ENCODE results near the gene WDR26.
"Not testable (repeated sequence)": the region's sequence is repeated elsewhere in the genome, so short reads cannot be mapped to it uniquely, and the experiment has no call there.

The WDR26 gene

DNA sequence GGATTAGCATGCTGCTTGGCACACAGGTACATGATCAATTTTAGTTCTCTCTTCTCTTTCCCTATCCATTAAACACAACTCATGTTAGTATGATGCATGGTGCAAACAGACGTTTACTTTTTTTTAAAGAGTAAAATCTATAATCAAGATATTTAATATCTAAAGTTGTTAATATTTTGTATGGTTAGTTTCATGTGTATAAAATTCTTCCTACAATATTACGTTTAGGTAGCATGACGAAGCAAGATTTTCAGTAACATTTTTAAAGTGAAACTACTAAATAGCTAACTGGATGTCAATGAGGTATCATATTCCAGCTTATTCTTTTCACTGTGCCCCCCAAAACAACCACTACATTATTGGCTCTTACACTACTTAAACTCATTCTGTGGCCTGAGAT, 41.3 kb downstream of the WDR26 start:
- peak; percentile 52 for DNase-seq (ENCODE audit: low spot score)

DNA sequence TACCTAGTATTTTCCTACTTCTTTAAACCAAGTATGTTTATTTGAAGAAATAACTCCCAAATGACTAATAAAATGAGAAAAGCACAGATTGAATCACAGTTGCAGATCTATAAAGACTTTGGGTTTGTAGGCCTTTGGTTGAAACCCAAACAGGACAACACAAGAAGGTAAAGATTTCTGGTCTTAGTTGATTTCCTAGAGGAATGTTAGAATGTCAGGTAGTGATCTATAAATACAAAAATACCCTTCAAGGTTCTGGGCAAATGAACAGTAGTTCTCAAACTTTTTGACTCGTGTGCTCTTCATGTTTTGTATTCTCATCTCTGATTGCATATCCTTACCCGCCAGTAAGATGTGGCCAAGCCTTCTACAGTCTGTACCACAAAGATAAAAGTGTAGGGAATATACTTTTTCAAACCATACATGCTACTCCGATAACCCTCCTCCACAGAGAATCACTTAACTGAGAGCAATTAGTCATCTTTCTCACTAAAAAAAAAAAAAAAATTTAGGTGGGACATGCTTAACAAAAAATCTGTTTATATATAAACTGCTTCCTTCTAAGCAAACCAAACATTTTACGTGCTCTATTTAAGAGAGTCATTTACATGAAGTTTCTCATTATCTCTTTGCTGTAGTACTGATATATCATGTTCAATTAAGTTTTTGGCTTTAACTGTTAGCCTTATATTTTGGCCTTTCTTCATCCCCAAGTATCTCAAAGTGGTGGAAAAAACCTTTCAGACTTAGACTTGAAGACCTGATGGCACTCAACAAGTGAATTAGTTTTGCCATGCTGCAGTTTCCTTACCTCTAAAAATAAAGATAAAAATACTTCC, 42.0 kb downstream of the WDR26 start:
- peak; percentile 70 for DNase-seq (ENCODE audit: low spot score)

DNA sequence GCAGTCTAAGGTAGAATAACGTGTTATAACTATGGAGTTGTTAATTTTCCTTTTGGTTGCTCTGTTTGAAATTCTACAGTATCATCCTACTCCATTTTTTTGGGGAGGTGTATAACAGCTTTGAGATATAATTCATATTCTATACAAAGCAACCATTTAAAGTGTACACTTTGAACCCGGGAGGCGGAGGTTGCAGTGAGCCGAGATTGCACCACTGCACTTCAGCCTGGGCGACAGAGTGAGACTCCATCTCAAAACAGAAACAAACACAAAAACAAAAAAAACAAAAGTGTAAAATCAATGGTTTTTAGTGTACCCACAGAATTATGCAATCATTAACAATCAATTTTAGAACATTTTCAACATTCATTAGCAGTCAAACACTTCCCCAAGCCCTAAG, 44.1 kb downstream of the WDR26 start:
- no peak for DNase-seq (ENCODE audit: low spot score)

DNA sequence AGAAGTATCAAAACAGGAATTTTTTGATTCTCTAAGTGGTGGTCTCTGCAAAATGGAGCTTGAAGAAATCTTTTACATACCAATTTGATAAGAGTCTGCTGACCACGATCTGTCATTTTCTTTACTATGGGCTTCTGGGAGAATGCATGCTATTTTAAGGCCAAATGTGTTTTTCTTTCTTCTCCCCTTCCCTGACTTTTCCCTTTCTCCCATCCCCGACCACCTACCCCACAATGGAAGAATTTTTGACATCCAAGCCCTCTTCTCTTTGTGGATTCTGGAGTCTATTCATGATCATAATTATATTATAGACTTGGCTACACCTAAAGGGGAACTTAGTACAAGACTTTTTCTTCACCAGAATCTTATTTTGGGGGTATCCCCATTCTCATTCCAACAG, 46.7 kb downstream of the WDR26 start:
- DNase-seq (ENCODE audit: low spot score) = no peak

DNA sequence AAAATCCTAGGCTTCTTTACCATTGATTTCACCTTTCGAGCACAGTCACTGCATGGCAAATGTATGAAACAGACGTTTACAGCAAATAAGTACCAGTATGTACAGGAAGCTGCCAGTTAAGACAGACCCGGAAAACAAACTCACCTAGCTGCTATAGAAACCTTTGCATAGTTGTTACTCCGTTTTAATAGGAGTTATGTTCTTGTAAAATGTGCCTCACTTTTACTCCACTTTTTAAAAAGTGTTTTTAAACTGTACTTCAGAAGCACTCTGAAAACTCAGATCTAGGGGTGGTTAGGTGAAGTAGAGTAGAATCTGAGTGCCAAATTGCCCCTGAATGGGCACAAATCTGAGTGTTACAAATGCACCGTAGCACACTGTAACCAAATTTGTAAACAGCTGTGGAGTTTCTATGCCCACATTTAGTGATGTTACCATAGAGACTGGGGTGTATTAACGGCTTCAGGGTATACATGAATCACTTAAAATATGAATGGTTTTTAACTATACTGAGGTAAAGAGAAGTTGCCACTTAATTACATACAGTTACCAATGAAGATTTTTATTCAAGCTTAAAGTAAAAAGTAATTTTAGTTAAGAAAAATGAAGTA, 47.2 kb downstream of the WDR26 start:
- no peak for DNase-seq (ENCODE audit: low spot score)

DNA sequence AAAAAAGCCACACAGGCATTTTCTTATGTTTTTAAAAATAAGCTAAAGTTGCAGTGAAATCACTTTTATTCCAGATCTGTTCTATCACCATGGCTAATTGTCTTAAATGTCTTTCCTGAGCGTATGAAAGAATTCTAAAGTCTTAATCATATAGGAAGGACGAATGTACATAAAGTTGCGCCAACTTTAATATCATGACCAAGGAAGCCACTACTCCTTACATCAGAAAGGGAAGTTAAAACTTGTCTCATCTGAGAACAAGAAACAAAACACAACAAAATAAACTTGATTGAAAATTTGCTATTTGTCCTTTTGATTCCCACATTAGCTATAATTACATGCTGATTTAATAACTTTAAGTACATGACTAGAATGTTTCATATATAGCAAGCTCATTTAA, 51.4 kb downstream of the WDR26 start:
- DNase-seq (ENCODE audit: low spot score) = no peak

DNA sequence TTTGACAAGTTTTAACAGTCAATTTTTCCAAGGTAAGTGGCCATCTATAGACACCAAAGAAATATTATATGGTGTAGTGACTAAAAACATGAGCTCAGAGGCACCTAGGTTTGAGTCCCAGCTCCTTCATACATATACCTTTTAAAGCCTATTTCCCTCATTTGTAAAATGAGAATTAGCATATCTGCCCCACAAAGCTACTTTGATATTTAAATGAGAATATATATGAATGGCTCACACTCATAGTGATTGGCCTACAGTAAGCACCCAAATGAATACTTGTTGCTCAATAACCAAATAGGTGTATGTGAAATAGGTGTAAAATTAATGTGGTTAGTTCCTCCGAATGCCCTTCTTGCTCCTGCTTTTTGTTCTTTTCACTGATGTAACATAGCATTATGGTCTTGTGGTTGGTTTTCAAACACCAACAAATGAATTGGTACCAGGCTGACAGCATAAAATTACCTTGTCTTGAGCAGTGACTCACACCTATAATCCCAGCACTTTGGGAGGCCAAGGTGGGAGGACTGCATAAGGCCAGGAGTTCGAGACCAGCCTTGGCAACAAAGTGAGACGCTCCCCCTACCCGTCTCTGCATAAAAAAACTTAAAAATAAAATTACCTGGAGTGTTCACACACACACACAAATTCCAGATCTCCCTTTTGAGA, 52.6 kb downstream of the WDR26 start:
- no peak for DNase-seq (ENCODE audit: low spot score)

DNA sequence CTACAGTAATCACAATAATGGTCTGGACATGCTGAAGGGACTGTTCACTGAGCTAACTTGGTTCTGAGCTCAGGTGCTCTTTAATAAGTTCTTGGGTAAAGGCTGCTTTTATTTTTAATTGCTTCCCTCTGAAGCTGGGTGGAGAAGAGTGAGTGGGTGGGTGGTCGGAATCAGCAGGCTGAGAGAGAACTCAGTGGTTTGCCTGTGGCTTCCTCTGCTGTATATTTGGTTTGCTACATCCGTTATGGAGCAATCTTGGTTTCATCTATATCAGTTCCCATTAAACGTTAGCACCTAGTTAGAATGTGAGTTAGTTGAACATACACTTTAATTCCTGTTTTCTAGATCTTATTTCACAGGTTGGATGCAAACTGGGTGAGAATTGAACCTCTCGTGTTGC, 54.6 kb downstream of the WDR26 start:
- no peak for DNase-seq (ENCODE audit: low spot score)

DNA sequence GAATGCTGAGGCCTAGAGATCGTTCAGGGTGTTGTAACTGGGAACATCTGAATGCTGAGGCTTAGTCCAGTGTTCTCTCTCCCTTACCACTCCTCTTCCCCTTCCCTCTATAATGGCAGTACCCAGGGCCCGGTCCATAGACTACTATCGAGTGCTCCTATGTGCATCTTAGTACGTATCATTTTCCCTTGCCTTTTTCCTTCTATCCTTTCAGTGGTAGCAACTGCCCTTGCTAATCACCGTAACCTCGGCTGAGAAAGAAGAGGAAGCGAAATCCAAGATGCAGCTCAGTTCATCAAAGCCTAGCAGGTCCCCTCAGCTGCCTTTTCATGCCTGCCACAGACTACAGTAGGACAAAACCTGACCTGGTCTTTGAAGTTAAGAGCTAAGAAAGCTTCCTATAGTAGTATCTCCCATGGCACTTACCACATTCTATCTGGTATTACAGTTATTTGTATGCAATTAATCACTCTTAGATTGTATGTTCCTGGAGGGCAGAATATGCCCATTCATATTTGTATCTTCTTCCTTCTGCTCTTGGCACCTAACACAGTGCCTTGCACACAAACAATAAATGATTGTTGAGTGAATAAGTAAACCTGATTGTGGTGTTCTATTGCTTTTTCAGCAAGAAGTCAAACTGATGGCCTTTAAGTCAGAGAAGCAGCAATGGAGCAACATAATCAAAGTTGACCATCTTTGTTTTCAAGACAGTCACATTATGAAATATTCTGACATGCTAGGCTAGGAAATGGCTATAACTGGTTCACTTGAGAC, 55.6 kb downstream of the WDR26 start:
- no peak for DNase-seq (ENCODE audit: low spot score)

DNA sequence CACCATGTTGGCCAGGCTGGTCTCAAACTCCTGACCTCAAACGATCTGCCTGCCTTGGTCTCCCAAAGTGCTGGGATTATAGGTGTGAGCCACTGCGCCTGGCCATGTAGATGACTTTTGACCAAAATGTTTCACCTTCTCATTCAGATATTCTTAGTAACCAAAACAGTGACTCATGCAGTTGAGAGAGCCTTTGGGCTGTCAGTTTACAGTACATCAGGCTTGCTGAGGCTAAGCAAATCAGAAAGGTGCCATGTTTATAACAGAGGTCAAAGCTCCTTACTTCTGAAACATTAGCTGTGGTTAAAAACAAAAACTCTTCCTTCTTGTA, 57.0 kb downstream of the WDR26 start:
- no peak for DNase-seq (ENCODE audit: low spot score)

DNA sequence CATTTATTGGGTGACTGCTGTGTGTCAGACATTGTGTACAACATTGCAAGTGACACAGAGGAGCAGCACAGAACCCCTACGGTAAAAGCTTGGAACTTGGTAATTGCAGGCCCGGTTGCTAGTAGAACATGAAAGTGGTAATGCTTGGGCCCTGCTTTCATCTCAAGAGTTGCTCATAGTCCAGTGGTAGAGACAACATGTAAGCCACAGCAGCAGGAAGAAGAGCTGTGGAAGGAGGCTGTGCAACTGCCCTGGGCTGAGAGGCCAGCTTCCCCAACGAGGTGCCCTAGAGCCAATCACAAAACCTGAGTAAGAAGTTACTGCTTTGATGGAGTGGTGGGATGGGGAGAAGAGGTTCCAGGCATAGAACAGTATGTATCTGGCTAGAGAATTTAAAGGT, 59.5 kb downstream of the WDR26 start:
- DNase-seq (ENCODE audit: low spot score) = no peak

DNA sequence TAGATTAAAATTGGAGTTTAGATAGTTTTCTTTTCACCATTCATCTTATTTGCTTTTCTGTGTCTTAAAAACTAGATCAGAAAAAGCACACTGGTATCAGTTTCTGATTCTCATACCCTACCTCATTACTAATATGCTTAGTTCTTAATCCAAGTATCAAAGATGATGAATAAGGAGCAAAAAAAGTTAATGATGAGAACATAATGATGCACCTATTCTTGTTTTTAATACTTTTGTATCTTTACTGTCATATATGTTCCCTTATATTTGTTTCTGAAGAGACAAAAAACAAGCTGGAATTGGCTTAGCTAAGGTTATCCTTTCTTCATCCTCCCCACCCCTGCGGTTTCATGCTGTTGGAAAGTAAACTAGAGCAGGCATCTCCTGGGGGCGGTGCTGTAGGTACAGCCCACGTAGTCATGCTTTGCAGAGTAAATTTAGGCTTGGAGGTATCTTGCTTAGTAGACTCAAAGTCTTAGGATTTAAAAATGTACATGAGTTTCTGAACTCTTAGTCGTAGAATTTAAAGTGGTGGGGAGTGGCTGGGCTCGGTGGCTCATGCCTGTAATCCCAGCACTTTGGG, 61.5 kb downstream of the WDR26 start:
- no peak for DNase-seq (ENCODE audit: low spot score)

DNA sequence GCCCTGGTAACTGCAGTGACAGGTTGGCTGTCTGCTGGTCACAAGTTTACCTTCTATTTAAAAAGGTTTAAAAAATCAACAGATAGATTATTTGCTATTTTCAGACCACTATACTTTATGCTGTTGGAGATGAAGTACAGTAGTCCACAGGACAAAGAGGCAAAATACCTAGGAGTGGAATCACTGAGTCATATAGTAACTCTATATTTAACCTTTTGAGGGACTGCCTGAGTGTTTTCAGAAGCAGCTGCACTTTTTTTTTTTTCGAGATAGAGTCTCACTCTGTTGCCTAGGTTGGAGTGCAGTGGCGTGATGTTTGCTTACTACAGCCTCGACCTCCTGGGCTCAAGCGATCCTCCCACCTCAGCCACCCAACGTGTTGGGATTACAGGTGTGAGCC, 66.2 kb downstream of the WDR26 start:
- no peak for DNase-seq (ENCODE audit: low spot score)

DNA sequence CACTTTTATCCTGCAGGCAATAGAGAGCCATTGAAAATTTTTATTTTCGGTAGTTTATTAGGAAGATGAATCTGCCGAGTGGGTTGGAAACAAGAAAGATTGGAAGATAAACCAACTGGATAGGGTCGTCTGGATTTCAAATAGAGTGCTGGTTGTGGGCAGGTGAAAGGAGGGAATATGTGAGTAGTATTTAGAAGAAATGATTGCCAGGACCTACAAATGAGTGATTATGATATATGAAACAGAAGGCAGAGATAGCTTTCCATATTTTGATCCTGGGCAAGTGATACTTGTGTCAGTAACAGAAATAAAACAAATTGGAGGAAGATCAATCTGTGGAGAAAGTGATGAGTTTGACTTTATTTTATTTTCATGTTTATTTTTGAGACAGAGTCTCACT, 75.4 kb downstream of the WDR26 start:
- no peak for DNase-seq (ENCODE audit: low spot score)

DNA sequence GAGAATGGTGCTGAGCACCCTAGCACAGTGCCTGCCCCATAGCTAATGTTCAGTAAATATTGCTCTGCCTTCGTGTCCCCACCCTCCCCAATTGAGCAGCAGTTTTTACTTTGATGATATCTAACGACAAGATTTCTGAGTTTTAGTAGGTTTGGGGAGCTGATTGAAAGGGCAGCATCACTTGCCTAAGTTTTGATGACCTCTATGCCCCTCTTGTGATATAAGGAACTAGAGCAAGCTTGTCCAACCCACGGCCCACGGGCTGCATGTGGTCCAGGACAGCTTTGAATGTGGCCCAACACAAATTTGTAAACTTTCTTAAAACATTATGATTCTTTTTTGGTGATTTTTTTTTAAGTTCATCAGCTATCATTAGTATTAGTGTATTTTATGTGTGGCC, 76.4 kb downstream of the WDR26 start:
- no peak for DNase-seq (ENCODE audit: low spot score)

DNA sequence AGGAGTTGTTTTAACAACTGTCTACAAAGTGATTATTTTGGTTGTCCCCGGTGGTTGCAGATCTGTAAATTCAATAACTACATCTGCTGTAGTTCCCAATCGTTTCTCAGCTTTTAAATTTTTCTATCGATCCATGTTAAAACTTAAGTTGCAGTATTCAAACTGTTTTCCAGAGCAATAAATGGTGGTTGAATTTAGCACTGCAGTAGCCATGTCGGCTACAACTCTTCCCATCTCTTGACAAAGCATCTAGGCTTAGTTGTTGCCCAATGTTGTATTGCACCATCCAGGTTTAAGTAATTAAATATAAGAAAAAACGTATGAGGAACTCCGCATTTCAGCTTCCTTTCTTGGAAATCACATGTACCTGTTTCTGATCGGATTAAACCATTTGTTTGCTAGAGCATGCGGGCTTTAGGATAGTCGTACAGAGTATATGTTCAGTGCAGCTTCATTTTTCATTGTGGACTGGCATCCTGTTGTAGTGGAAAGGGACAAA, 76.9 kb downstream of the WDR26 start:
- no peak for DNase-seq (ENCODE audit: low spot score)

DNA sequence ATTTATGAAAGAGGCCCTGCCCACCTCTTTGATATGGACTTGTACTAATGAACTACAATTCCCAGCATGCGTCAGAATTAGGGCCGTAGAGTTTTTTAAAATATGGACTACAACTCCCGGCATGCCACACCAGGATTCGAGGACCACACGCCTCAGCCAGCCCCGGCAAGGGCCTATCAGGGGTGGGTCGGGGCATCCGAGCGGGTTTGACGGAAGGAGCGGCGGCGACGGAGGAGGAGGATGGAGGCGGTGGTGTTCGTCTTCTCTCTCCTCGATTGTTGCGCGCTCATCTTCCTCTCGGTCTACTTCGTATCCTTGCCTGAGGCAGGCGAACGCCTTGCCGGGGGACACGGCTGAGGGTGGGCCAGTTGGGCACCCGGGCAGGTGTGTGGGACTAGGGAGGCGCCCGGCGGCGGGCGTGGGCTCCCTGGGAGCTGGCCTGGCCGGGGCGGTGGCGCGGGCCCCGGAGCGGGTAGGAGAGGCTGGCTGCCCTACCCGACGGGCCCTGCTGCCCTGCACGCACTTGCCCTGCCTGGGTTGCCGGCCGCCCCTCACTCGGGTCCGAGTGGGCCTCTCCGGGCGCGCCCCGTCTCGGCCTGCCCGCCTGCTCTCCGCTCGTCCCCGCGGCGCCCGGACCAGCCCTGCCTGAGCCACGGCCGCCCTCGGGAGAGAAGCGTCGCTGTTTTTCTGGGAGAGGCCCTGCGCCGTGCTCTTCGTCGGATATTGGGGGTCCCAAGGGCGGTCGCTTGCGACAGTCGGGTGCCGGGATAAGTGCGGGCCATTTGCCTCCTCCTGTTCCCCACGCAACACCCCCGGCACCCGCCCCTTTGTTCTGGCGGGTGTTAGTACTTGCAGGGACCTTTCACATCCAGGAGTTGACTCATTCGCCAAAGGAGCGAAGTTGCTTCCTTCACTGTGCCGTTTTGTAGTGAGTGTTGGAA, 77.6 kb downstream of the WDR26 start, which contains the start of gene CNIH4:
TSS of gene CNIH4 (plus strand) at position 195 of the 941 bp plus-strand sequence. CDS start at position 241, 46 bp downstream.
- peak; percentile 92 for DNase-seq (ENCODE audit: low spot score)

DNA sequence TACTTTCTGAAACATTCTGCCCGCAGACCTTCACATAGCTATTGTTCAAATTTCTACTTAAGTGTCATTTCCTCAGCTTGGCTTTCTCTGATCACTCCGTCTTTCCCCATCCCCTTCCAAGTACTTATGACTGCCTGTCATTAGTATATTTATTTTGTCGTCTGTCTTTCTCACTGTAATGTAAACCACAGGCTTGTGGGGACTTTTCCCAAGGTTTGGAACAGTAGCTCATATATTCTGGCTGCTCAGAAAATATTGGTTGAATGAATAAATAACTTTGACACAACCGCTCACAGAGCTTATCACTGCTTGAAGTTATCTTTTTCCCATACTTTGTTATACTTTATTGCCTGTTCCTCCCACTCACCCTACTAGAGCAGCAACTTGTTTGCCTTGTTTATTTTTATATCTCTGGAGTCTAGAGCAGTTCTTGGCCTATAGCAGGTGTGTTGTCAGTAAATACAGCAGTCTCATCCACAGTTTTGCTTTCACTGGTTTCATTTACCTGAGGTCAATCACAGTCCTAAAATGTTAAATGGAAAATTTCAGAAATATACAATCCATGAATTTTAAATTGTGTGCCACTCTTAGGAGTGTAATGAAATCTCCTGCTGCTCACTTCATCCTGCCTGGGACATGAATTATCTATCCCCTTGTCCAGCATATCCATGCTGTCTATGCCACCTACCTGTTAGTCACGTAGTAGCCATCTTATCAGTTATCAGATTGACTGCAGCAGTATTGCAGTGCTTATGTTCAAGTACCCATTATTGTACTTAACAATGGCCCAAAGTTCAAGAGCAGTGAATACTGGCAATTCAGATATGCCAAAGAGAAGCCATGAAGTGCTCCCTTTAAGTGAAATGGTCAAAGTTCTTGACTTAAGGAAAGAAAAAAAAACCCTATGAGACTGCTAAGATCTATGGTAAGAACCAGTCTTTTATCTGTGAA, 80.3 kb downstream of the WDR26 start:
- DNase-seq (ENCODE audit: low spot score) = no peak

DNA sequence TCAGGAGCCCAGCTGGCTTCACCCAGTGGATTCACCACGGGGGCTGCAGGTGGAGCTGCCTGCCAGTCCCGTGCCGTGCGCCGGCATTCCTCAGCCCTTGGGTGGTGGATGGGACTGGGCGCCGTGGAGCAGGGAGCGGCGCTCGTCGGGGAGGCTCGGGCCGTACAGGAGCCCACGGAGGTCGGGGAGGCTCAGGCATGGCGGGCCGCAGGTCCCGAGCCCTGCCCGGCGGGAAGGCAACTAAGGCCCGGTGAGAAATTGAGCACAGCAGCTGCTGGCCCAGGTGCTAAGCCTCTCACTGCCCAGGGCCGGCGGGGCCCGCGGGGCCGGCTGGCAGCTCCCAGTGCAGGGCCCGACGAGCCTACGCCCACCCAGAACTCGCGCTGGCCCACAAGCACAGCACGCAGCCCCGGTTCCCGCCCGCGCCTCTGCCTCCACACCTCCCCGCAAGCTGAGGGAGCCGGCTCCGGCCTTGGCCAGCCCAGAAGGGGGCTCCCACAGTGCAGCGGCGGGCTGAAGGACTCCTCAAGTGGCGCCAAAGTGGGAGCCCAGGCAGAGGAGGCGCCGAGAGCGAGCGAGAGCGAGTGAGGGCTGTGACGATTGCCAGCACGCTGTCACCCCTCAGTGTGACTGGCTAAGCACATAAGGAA, 82.0 kb downstream of the WDR26 start:
- DNase-seq (ENCODE audit: low spot score) = not testable (repeated sequence)
